GM11168 (cell line): ENCODE results near the gene PDE4DIP.
"Not testable (repeated sequence)": the region's sequence is repeated elsewhere in the genome, so short reads cannot be mapped to it uniquely, and the experiment has no call there.

Experiments used
- in situ Hi-C: fragments of 300-500 bp; cut with MboI; formaldehyde crosslinking; loops from one replicate; pipeline ENCODE4 v1.12.0; 2022; ENCODE audit warnings: low sequenced_read_pairs; ENCODE audit not compliant: unreplicated experiment

Gene PDE4DIP

DNA sequence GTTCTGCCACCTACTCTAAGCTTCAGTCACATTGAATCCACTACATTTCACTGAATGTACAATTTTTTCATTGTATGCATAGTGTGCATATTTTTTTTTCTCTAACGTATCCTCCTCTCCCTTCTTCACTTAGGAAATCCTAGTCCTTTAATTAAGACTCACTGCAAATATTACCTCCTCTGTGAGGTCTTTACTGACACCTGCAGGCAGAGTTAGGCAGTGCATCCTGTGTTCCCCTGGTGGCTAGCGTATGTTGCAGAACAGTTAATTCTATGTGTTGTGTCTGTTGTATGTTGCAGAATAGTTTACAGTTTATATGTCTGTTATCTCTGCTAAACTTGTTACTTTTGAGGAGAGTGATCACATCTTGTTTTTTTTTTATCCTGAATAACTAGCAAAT lies 121.9 kb downstream of the PDE4DIP start:
- in situ Hi-C loops = not testable (repeated sequence)

DNA sequence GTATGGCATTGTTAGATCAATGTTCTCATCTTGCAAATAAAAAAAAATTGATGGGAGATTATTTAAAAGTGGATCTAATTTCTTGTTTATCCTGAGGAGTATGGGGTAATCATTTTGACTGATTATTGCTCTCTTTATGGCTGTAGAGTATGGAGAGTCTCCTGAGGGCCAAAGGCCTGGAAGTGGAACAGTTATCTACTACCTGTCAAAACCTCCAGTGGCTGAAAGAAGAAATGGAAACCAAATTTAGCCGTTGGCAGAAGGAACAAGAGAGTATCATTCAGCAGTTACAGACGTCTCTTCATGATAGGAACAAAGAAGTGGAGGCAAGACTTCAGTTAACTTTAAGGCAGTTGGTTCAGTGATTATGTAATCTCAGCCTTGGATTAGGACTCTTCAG lies 123.4 kb downstream of the PDE4DIP start:
- in situ Hi-C loops = not testable (repeated sequence)

DNA sequence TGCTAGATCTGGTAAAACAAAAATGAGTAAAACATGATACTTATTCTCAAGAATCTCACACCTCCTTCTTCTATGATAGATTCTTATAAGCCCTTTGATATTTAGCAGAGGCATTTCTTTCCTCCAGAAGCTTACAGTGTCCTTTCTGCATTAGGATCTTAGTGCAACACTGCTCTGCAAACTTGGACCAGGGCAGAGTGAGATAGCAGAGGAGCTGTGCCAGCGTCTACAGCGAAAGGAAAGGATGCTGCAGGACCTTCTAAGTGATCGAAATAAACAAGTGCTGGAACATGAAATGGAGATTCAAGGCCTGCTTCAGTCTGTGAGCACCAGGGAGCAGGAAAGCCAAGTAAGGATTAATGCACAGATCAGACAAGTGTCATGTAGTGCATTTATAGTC lies 124.5 kb downstream of the PDE4DIP start:
- in situ Hi-C loops = not testable (repeated sequence)

DNA sequence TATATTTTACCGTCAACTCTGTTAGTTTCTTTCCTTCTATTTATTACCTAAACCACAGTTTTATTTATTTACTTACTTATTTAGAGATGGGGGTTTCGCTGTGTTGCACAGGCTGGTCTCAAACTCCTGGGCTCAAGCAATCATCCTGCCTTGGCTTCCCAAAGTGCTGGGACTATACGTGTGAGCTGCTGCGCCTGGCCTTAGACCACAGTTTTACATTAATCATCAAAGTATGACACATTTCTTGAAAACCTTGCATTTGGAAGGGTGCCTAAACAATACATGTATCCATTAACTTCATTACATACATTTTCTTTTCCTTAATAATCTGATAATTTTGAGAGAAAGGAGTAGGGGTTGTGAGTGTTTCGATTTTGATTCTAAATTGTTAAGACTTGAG lies 124.9 kb downstream of the PDE4DIP start:
- in situ Hi-C loops = not testable (repeated sequence)

DNA sequence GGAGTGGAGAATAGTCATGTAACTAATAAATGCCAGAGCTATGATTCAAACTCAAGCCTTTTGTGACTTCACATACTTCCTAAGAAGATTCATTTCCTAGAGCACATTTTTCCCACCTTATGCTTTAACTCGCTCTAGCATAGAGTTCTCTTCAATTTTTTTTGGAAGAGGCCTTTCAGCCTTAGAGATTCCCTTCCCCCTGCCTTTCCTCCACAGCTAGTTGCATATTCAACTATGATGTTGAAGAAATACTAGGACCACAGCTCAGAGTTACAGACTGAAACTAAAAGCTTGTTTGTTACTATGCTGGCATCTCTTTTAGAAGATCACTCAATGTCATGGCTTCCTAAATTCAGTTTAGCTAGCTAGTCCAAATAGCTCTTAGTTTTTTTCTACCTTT lies 131.2 kb downstream of the PDE4DIP start:
- in situ Hi-C loops = not testable (repeated sequence)

DNA sequence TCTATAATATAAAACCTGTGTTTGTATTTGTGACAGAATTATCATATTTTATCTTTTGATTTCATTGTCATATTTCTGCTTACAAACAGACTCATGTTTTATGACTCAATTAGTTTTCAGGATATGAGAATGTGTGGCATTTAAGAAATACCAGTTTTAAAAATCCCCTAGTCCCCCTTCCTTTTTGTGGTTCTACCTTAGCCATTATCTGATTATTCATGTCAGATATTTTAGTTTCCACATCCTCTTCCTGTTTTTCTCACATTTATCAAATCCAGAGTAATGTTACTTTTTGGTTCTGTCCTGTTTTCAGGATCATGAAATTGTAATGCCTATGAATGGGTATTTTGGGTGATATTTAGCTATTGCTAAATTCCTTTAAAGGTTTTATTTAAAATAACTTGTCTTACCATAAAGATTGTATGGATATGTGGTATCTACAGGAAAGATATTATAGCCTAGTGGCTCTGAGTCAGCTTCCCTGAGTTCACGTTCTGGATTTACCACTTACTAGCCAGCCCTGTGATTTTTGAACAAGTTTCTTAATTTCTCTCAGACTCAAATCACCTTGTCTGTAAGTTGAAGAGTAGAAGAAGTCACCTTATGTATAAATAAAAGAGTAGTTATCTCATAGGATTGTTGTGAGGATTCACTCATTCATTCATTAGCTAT lies 131.8 kb downstream of the PDE4DIP start:
- in situ Hi-C loops = not testable (repeated sequence)

DNA sequence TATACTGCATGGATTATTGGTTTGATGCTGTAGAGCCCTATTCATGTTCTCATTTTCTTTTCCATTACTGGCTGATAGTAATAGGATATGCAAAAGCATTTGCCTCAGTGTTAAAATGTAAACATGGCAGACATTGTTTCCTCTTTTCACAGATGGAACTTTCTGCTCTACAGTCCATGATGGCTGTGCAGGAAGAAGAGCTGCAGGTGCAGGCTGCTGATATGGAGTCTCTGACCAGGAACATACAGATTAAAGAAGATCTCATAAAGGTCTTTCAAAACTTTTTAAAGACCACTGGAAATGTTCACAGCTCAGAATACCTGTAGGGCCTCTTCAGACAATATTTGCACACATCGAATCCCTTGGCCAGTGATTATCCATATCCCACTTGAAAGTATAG lies 133.6 kb downstream of the PDE4DIP start:
- in situ Hi-C loops = not testable (repeated sequence)

DNA sequence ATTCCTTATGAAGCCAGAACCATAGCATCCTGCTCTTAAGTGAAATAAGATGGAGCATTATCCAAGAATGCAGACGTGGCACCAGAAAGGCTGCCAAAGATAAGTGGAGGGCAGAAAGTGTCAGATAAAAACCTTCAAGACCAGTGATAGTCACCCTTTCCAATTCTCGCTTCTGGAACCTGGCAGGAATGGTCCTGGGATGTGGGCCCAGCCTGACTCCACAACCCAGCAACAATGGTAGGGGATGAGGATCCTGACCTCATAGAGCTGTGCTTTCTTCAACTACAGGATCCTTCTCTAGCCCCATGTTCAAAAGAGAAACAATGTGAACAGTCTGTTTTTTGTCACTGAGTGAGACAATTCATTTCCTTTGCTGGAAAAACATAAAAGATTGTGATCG lies 145.2 kb downstream of the PDE4DIP start:
- in situ Hi-C loops = loop anchor here (5.0 kb wide), 1 partner anchor 1952 kb away; no protein-coding TSS in a partner anchor

DNA sequence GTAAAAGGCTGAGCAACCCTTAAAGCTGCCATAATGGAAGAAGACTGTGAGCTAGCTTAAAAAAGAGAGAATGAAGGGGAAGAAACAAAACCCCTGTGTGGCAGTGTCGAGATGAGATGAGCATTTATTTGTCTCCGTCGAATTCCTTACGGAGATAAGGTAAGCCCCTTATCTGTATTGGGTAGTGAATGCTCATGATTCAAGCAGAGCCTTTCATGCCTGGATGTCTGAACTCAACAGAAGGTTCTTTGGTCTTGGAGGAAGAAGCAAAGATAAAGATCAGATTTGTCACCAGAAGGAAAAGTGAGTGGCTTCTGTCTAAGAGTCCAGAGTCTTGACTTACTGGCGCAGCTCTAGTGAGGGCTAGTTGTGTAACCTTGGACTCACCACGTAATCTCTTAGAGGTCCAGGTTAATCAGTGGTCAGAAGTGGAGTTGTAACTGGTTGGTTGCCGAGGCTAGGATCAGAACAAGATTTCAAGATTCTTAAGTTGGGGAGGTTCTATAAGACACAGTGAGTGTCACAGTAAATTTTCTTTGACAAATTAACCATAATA lies 146.1 kb downstream of the PDE4DIP start:
- in situ Hi-C loops = not testable (repeated sequence)

DNA sequence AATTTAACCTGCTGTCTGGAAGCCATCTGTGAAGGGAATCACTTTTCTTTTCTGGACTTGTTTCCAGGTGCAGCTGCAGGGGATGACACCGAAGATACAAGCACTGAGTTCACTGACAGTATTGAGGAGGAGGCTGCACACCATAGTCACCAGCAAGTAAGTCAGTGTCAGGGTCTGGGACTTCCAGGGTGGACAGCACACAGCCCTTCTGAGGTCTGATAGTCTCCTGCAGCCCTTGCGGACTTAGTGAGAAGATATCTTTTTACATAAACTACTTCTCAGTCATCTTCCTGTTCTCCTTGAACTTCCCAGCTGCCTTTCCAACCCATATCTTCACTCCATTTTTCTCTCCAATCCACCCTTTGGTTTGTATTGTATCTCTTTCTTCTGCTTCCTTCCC lies 147.6 kb downstream of the PDE4DIP start:
- in situ Hi-C loops = not testable (repeated sequence)

DNA sequence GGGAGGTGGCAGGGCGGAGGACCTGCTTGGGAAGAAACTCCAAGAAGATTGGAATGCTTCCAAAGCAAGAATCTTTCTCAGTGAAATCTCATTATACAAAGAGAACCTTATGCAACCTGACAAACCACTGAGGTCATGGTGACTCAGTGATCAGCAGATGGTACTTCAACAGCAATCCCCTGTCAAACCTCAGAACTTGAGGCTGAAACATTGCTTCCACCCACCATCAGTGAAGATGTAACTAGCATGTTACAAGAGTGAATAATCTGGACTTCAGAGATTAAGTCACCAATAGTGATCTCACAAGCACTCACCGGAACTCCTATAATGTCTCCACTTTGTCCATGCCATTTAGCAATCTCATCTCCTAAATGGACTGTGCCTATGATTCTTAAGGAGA lies 148.1 kb downstream of the PDE4DIP start:
- in situ Hi-C loops = not testable (repeated sequence)

DNA sequence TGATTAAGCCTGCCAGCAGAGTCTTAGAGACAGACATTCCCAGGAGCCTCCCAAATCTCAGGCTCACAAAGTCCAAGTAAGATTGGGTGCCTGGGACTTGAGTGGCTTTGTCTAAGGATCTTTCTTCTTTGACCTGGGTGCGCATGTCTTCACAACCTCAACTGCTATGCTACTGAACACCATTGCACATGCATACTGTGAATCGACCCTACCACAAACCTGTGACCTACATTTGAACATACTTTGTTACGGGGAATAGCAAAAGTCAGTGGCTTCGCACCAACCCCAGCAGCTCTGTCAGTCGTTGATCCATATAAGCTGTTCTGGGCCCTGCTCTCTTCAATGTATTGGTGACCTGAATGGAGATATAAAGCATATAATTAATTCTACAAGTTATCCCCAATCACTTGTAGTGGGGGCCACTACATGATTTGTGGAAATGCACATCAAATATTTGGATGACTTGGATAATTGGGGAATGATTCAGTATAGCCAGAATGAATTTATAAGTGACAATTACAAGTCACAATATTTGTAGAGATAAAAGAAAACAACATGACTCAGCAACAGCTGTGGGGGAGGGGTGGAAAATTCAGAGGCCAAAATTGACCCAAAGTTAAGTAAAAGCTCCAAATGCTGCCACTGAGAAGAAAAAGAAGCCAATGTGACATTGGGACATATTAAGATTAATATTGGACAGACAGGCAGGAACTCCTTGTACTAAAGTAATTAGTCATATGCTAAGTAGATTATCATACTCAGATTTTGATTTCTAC lies 152.4 kb downstream of the PDE4DIP start:
- in situ Hi-C loops = not testable (repeated sequence)

DNA sequence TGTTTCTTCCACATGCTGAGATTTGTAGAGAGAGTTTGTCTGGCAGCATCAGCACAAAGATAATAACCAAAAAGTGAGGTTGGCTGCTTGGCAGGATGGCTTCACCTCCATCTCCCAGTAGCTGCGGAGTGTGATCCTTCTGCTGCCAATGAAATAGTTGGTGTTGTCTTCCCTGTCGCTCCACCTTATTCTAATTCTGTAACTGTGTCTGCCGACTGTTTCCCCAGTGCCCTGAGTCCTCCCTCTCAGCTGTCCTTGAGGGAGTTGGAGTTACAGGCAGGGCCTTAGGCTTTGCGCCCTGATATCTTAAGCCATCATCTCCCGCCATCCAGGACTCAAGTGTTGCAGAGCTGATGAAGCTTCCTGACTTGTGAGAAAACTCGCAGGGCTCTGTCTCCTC lies 153.2 kb downstream of the PDE4DIP start:
- in situ Hi-C loops = not testable (repeated sequence)

DNA sequence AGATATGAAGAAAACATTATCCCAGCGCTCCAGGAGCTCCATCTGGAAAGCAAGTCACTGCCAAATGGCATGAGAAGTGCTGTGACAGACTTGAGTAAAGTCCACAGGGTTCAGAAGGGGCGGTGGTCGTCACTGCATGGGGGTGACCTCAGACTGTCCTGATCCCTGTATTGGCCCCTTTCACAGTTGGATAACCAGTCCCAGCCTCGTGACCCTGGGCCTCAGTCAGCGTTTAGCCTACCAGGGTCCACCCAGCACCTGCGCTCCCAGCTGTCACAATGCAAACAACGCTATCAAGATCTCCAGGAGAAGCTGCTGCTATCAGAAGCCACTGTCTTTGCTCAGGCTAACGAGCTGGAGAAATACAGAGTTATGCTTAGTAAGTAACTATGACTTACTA lies 158.4 kb downstream of the PDE4DIP start:
- in situ Hi-C loops = not testable (repeated sequence)

DNA sequence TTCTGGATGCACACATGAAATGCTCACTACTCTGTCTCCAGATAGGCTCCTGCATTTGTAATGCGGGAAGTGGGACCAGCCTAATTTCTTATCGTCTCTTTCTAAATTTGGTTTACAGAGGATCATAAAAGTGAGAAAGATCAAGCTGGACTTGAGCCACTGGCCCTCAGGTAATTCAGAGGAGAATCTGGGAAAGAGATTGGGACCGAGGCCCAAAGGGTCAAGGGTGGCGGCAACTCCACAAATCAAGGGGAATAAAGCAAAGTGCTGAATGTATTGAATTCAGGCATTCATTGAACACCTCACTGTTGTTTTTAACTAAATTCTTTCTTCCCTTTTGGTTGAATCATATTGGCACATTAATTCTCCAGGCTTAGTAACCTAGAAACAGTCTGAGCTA lies 164.1 kb downstream of the PDE4DIP start:
- in situ Hi-C loops = not testable (repeated sequence)

DNA sequence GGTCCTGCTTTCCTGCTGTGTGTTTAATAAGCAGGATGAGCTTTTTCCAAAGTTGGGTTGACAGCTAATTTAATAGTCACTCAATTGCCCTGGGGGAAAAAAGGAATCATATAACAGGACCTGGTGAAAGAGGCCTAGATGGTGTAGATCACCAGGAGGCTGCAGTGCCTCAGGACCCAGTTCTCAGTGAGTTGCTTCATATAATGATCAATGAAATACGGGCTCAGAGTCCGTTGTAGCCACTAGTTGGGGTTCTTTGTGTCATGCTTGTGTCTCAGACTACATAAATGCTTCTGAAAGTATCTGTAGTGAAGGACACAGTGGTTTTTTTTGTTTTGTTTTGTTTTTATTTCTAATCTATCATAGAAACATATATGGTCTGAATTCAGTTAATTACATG lies 164.5 kb downstream of the PDE4DIP start:
- in situ Hi-C loops = not testable (repeated sequence)

DNA sequence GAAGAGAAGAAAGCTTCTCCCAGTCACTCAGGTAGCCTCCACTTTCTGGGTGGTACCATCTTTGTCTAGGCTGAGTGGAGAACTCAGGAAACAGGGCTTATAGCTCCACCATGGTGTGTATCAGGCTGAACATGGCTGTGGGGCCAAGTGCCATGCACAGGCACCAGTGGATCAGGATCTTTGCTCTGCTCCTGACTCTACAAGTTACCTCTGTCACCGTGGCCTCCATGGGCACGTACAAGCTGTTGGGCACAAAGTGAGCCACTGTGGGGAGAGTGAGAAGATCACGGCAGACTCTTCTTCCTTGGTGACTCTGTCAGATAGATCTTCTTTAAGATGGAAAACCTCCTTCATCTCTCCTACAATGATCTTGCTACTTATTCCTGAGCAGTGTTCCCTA lies 165.5 kb downstream of the PDE4DIP start:
- in situ Hi-C loops = not testable (repeated sequence)

DNA sequence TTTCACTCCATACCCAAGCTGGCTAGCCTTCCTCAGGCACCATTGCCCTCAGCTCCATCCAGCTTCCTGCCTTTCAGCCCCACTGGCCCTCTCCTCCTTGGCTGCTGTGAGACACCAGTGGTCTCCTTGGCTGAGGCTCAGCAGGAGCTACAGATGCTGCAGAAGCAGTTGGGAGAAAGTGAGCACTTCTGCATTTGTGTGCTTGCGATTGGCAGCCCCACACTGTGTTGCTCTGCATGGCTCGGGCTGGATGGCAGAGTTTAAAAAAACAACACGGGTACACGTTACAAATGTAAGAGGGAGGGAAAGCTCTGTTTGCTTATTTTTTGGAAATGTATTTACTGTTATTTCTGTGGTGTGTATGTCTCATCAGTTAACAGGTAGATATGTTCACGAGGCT lies 168.4 kb downstream of the PDE4DIP start:
- in situ Hi-C loops = not testable (repeated sequence)

DNA sequence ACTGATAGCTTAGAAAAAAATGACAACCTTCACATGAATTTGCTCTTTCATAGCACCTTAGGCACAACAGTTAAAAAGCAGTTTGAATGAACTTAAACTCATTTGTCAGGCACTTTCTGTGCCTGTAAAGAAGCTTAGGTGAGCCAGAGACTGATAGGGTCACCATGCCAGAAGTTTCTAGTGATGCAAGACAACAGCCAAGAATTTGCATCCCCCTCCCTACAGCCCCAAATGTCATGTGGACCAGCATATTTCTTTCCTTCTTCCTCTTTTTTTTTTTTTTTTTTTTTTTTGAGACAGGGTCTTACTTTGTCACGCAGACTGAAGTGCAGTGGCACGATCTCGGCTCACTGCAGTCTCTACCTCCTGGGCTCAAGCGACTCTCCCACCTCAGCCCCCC lies 169.3 kb downstream of the PDE4DIP start:
- in situ Hi-C loops = not testable (repeated sequence)

DNA sequence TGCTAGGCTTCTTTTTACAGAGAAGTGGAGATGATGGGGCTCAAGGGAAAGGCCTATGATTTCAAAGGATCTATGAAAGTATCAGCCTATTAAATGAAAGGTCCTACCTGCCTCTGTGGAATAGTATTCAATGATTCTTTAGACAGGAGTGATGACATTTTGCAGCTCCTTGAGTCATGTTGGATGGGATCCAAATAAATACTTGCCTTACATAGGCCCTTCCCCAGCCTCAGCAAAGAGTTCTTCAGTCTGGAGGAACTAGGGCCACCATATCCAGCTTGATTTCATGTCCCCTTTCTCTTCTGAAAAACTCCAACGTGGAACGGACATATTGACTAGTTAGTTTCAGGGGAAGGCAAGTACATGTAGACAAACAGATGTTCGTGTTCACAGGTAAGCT lies 171.3 kb downstream of the PDE4DIP start:
- in situ Hi-C loops = not testable (repeated sequence)

DNA sequence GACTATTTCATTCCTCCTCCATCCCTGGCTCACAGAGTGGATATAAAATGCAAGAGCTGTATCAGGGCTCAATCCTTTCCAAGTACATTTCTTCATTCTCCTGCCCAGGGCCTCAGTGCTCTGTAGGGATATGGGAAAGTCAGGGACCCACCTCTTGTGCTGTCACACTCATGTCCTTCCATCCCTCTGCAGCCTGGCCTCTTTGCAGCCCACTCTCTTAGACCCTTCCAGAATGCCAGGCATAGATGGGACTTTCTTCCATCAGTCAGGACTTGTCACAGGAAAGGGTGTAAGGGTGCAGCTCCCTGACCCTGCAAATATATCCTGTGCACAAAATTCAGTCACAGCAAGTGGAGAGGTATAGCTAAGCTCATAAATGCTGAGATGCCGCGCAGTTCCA lies 172.4 kb downstream of the PDE4DIP start:
- in situ Hi-C loops = not testable (repeated sequence)
